WTC11 (cell line): ENCODE data around the gene CBX5. TPM values are rescaled to one million over a fixed set of nuclear protein-coding genes. Genes with fewer than 3 reads are reported as not detected.

Source experiments
- ATAC-seq: fragments of 200-7000 bp; cut with Tn5 transposase; 2 replicates; pipeline ENCODE4 v1.10.0; 2021; ENCODE audit warnings: mild to moderate bottlenecking, moderate library complexity
- CTCF ChIA-PET: fragments of 300-600 bp; sonication (Branson Sonifier 250); formaldehyde crosslinking; loops from one replicate; lab custom pipeline; 2021; ENCODE audit warnings: antibody characterized with exemption; lab: Charles Lee
- POLR2A ChIA-PET: fragments of 350-600 bp; sonication (Branson Sonifier 250); formaldehyde crosslinking; loops from one replicate; lab custom pipeline; 2021; ENCODE audit warnings: antibody characterized with exemption; lab: Charles Lee
- DNase-seq: peaks from one replicate; pipeline ENCODE4 v3.0.0; 2021; ENCODE audit warnings: low spot score
- H3K27ac Mint-ChIP-seq: 2 replicates; pipeline ENCODE4 v1.8.0; 2021; ENCODE audit warnings: mixed read lengths
- H3K27me3 Mint-ChIP-seq: 2 replicates; pipeline ENCODE4 v1.8.0; 2021; ENCODE audit warnings: low read depth, mild to moderate bottlenecking, moderate library complexity, mixed read lengths
- H3K36me3 Mint-ChIP-seq: 2 replicates; pipeline ENCODE4 v1.8.0; 2021; ENCODE audit warnings: mixed read lengths
- H3K4me1 Mint-ChIP-seq: 2 replicates; pipeline ENCODE4 v1.8.0; 2022; ENCODE audit warnings: mixed read lengths
- H3K4me3 Mint-ChIP-seq: 2 replicates; pipeline ENCODE4 v1.8.0; 2021; ENCODE audit warnings: mild to moderate bottlenecking, moderate library complexity, mixed read lengths
- H3K9me3 Mint-ChIP-seq: 2 replicates; pipeline ENCODE4 v1.8.0; 2021; ENCODE audit warnings: mixed read lengths
- CBFB ChIP-seq: sonication (generic); formaldehyde crosslinking; IDR thresholded peaks from 2 replicates; pipeline ENCODE4 v1.8.1; 2022; ENCODE audit warnings: mild to moderate bottlenecking, low read depth, missing genetic modification reagents
- E2F4 ChIP-seq: sonication (generic); formaldehyde crosslinking; IDR thresholded peaks from 2 replicates; pipeline ENCODE4 v1.8.1; 2022; ENCODE audit warnings: low read depth, mild to moderate bottlenecking, moderate library complexity, missing genetic modification reagents, borderline replicate concordance
- E2F5 ChIP-seq: sonication (generic); formaldehyde crosslinking; IDR thresholded peaks from 2 replicates; pipeline ENCODE4 v1.8.1; 2022; ENCODE audit warnings: mild to moderate bottlenecking, moderate library complexity, missing genetic modification reagents
- ERG ChIP-seq: fragments of 250-450 bp; sonication (Bioruptor Pico); IDR thresholded peaks from 2 replicates; pipeline ENCODE4 v1.8.0; 2021; ENCODE audit warnings: mild to moderate bottlenecking
- FOXJ3 ChIP-seq: sonication (generic); formaldehyde crosslinking; IDR thresholded peaks from 2 replicates; pipeline ENCODE4 v1.9.0; 2021; ENCODE audit warnings: missing genetic modification reagents, mild to moderate bottlenecking, borderline replicate concordance
- JAZF1 ChIP-seq: fragments of 250-450 bp; sonication (Bioruptor Pico); IDR thresholded peaks from 2 replicates; pipeline ENCODE4 v1.9.0; 2021; ENCODE audit warnings: moderate library complexity, mild to moderate bottlenecking, inconsistent platforms
- JUN ChIP-seq: sonication (generic); formaldehyde crosslinking; IDR thresholded peaks from 2 replicates; pipeline ENCODE4 v1.8.0; 2023; ENCODE audit warnings: mild to moderate bottlenecking, missing genetic modification reagents
- MXD4 ChIP-seq: fragments of 250-450 bp; sonication (Bioruptor Pico); IDR thresholded peaks from 2 replicates; pipeline ENCODE4 v1.8.0; 2021; ENCODE audit warnings: mild to moderate bottlenecking, moderate library complexity, borderline replicate concordance
- NR2C2 ChIP-seq: sonication (generic); formaldehyde crosslinking; IDR thresholded peaks from 2 replicates; pipeline ENCODE4 v1.8.0; 2022; ENCODE audit warnings: mild to moderate bottlenecking, missing genetic modification reagents
- OVOL2 ChIP-seq: fragments of 250-450 bp; sonication (Bioruptor Pico); IDR thresholded peaks from 2 replicates; pipeline ENCODE4 v1.9.0; 2021; ENCODE audit warnings: mild to moderate bottlenecking, borderline replicate concordance
- SP1 ChIP-seq: sonication (generic); formaldehyde crosslinking; conservative IDR thresholded peaks from 2 replicates; pipeline ENCODE4 v1.8.1; 2022; ENCODE audit warnings: missing genetic modification reagents
- TCF7 ChIP-seq: sonication (generic); formaldehyde crosslinking; IDR thresholded peaks from 2 replicates; pipeline ENCODE4 v1.8.0; 2022; ENCODE audit warnings: mild to moderate bottlenecking, low read depth, missing genetic modification reagents, moderate library complexity
- USF2 ChIP-seq: sonication (generic); formaldehyde crosslinking; IDR thresholded peaks from 2 replicates; pipeline ENCODE4 v1.8.1; 2023; ENCODE audit warnings: mild to moderate bottlenecking, missing genetic modification reagents, moderate library complexity
- ZNF121 ChIP-seq: sonication (generic); formaldehyde crosslinking; IDR thresholded peaks from 2 replicates; pipeline ENCODE4 v1.8.0; 2023; ENCODE audit warnings: missing genetic modification reagents
- ZNF281 ChIP-seq: sonication (generic); formaldehyde crosslinking; IDR thresholded peaks from 2 replicates; pipeline ENCODE4 v1.8.0; 2023; ENCODE audit warnings: mild to moderate bottlenecking, missing genetic modification reagents
- ZNF396 ChIP-seq: fragments of 250-450 bp; sonication (Bioruptor Pico); IDR thresholded peaks from 2 replicates; pipeline ENCODE4 v1.8.0; 2021; ENCODE audit warnings: mild to moderate bottlenecking, moderate library complexity, borderline replicate concordance
- ZNF425 ChIP-seq: fragments of 250-450 bp; sonication (Bioruptor Pico); conservative IDR thresholded peaks from 2 replicates; pipeline ENCODE4 v1.9.0; 2021; ENCODE audit warnings: mild to moderate bottlenecking
- total RNA-seq: library from RNA; stranded (reverse); gene quantifications from 3 replicates; pipeline ENCODE4 v1.2.3, GENCODE V29; 2021
- TF ChIP-seq, protein P1 (sequence below): sonication (generic); formaldehyde crosslinking; IDR thresholded peaks from 2 replicates; pipeline ENCODE4 v1.8.0; 2022; ENCODE audit warnings: mild to moderate bottlenecking, missing genetic modification reagents
- TF ChIP-seq, protein P2 (sequence below): sonication (generic); formaldehyde crosslinking; IDR thresholded peaks from 2 replicates; pipeline ENCODE4 v1.8.0; 2022; ENCODE audit warnings: mild to moderate bottlenecking, missing genetic modification reagents
- TF ChIP-seq, protein P3 (sequence below): sonication (generic); formaldehyde crosslinking; IDR thresholded peaks from 2 replicates; pipeline ENCODE4 v1.8.1; 2023; ENCODE audit warnings: mild to moderate bottlenecking, missing genetic modification reagents, moderate library complexity

CBX5 gene
- total RNA-seq, 1 experiment from 2014 or later = 182 TPM

- TF ChIP-seq OVOL2 (CRISPR knock-in tag) (no peak), TCF7 (CRISPR knock-in tag) (no peak), JUN (no peak), FOXJ3 (CRISPR knock-in tag) (no peak), ZNF396 (no peak), ZNF121 (CRISPR knock-in tag) (no peak), ERG (CRISPR knock-in tag) (no peak)
Observed at GRCh38 chr12:54292931-54293241, 13.0 kb upstream of the CBX5 start (continued).

GRCh38 chr12:54292083-54292930, 12.4 kb upstream of the CBX5 start:
- TF ChIP-seq USF2 (CRISPR knock-in tag) (no peak), E2F4 (CRISPR knock-in tag) (no peak), ZNF425 (CRISPR knock-in tag) (no peak), ZNF281 (CRISPR knock-in tag) (no peak), ZNF121 (CRISPR knock-in tag) (no peak), E2F5 (CRISPR knock-in tag) (no peak), FOXJ3 (CRISPR knock-in tag) (no peak), CBFB (CRISPR knock-in tag) (no peak), NR2C2 (no peak), JAZF1 (no peak), MXD4 (no peak), SP1 (CRISPR knock-in tag) (no peak)
- TF ChIP-seq, protein P1, sequence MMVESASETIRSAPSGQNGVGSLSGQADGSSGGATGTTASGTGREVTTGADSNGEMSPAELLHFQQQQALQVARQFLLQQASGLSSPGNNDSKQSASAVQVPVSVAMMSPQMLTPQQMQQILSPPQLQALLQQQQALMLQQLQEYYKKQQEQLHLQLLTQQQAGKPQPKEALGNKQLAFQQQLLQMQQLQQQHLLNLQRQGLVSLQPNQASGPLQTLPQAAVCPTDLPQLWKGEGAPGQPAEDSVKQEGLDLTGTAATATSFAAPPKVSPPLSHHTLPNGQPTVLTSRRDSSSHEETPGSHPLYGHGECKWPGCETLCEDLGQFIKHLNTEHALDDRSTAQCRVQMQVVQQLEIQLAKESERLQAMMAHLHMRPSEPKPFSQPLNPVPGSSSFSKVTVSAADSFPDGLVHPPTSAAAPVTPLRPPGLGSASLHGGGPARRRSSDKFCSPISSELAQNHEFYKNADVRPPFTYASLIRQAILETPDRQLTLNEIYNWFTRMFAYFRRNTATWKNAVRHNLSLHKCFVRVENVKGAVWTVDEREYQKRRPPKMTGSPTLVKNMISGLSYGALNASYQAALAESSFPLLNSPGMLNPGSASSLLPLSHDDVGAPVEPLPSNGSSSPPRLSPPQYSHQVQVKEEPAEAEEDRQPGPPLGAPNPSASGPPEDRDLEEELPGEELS = no peak
- TF ChIP-seq, protein P2, sequence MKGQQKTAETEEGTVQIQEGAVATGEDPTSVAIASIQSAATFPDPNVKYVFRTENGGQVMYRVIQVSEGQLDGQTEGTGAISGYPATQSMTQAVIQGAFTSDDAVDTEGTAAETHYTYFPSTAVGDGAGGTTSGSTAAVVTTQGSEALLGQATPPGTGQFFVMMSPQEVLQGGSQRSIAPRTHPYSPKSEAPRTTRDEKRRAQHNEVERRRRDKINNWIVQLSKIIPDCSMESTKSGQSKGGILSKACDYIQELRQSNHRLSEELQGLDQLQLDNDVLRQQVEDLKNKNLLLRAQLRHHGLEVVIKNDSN (CRISPR knock-in tag) = no peak
- TF ChIP-seq, protein P3, sequence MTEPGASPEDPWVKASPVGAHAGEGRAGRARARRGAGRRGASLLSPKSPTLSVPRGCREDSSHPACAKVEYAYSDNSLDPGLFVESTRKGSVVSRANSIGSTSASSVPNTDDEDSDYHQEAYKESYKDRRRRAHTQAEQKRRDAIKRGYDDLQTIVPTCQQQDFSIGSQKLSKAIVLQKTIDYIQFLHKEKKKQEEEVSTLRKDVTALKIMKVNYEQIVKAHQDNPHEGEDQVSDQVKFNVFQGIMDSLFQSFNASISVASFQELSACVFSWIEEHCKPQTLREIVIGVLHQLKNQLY (CRISPR knock-in tag) = no peak
- ChIA-PET POLR2A (interaction anchor here (0.7 to 2.4 kb wide), 3 partner anchors 9 to 32 kb away, joined by 3 to 11 read pairs (median 4); partner anchors contain the start of genes CBX5 and HNRNPA1), CTCF (interaction anchor here (1.1 to 9.8 kb wide), 9 partner anchors 12 to 87 kb away, joined by 3 to 130 read pairs (median 6); partner anchors contain the start of genes CBX5, COPZ1 and HNRNPA1)
- Mint-ChIP-seq H3K36me3 (no peaks in the 10 kb centered on the region; the same call in 1 of the 2 replicates), H3K27ac (no peak overlapping the region), H3K4me1 (no peaks in the 10 kb centered on the region), H3K4me3 (no peak overlapping the region), H3K9me3 (no peaks in the 10 kb centered on the region), H3K27me3 (no peaks in the 10 kb centered on the region)
- DNase-seq = no peak
- ATAC-seq = no peak
